Measurements from ENCODE around the gene EFNA2. TPM values are rescaled to one million over a fixed set of nuclear protein-coding genes. Genes with fewer than 3 reads are reported as not detected.

Gene EFNA2
- total RNA-seq, 1 donor from 2014 or later: 1.0 TPM

DNA sequence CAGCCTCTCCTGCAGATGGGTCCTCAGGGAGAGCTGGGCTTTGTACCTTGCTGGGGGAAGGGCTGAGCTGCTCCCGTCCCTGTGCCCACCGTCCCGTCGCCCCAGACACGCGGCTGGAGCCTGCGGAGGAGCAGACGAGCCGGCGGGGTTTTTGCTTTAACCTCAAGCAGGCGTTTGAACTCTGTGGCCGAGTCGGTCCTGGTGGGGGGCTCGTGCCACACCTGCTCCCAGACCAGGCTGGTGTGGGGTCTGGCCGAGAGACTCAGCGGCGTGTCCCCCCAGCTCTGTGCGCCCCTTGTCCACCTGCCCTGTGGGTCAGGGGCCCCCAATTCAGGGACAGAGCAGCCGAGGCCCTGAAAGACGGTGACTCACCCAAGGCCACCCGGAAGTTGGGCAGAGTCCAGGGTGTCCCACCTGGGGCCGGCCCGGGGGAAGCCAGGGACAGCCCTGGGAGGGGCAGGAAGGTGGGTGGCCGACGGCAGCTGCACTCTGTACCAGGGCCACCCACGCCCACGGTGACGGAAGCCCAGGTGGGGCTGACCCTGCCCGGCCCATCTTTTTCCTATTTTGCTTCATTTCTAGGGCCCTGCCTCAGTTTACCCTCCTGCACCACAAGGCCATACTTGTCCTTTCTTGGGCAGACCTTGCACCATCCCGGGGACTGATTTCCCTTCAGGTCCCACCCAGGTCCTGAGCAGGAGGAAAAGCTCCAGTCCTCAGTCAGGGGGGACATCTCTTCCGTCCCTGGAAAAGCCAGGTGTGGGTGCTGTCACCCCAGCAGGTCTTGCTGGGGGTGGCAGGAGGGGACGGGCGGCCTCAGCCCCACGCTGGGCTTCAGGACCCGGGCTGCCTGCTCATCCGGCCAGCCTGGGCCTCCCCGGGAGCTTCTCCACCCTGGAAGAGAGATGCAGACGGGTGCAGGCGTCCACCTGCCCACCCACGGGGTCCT is 5.3 kb downstream of the EFNA2 start:
- no peaks in the 10 kb centered on the region for H3K4me1 ChIP-seq (ENCODE audit: control insufficient read depth in 3 of 3, insufficient read depth in 3 of 3, low read length in 3 of 3)
- no peaks in the 10 kb centered on the region for H3K9me3 ChIP-seq (ENCODE audit: control insufficient read depth in 3 of 3, low read length in 3 of 3)
- peaks cover 77 to 93% (median 91%) of the 10 kb centered on the region in 3 donors for H3K27me3 ChIP-seq (ENCODE audit: control insufficient read depth in 3 of 3, insufficient read depth in 3 of 3, low read length in 3 of 3)
- H3K9ac ChIP-seq (ENCODE audit: low read depth in 1 of 3, low read length in 3 of 3): no peak overlapping the region
- no peak overlapping the region for H3K27ac ChIP-seq (ENCODE audit: low read depth, low read length)
- H3K36me3 ChIP-seq (ENCODE audit: control insufficient read depth in 3 of 3, insufficient read depth in 3 of 3, low read length in 3 of 3): no peaks in the 10 kb centered on the region
- H3K4me3 ChIP-seq (ENCODE audit: low read length in 3 of 3): no peak overlapping the region

DNA sequence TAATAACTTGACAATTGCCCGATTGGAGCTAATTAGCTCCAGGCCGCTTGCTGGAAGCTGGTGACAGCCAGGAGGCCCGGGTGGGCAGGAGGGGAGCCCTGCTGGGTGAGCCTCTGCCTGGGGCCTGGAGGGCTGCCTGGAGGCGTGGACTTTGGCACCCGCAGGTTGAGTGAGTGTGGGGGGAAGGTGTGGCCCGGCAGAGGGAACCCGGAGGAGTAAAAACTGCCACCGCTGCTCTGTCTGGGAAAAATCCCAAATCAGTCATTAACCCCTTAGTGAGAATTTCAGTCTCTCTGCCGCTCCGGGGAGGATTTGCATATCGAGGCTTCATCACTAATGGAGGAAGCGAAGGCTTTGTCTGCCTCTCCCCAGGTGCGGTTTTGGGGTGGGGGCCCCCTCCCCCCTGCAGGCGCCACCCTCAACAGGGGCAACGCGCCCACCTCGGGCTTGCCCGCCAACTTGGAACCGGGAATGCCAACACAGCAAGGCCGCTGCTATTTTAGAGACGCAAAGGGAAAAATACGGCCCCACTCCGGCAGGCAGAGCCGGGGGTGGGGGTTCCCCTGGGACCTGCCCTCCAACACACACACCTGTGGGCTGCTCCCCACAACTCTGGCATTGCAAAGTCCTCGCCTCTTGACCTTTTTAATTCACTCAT is 6.2 kb downstream of the EFNA2 start:
- no peak overlapping the region for H3K27ac ChIP-seq (ENCODE audit: low read depth, low read length)
- H3K9me3 ChIP-seq (ENCODE audit: control insufficient read depth in 3 of 3, low read length in 3 of 3): no peaks in the 10 kb centered on the region
- no peak overlapping the region for H3K9ac ChIP-seq (ENCODE audit: low read depth in 1 of 3, low read length in 3 of 3)
- H3K4me1 ChIP-seq (ENCODE audit: control insufficient read depth in 3 of 3, insufficient read depth in 3 of 3, low read length in 3 of 3): no peaks in the 10 kb centered on the region
- no peak overlapping the region for H3K4me3 ChIP-seq (ENCODE audit: low read length in 3 of 3)
- no peaks in the 10 kb centered on the region for H3K36me3 ChIP-seq (ENCODE audit: control insufficient read depth in 3 of 3, insufficient read depth in 3 of 3, low read length in 3 of 3)
- peaks cover 76 to 93% (median 91%) of the 10 kb centered on the region in 3 donors for H3K27me3 ChIP-seq (ENCODE audit: control insufficient read depth in 3 of 3, insufficient read depth in 3 of 3, low read length in 3 of 3)

DNA sequence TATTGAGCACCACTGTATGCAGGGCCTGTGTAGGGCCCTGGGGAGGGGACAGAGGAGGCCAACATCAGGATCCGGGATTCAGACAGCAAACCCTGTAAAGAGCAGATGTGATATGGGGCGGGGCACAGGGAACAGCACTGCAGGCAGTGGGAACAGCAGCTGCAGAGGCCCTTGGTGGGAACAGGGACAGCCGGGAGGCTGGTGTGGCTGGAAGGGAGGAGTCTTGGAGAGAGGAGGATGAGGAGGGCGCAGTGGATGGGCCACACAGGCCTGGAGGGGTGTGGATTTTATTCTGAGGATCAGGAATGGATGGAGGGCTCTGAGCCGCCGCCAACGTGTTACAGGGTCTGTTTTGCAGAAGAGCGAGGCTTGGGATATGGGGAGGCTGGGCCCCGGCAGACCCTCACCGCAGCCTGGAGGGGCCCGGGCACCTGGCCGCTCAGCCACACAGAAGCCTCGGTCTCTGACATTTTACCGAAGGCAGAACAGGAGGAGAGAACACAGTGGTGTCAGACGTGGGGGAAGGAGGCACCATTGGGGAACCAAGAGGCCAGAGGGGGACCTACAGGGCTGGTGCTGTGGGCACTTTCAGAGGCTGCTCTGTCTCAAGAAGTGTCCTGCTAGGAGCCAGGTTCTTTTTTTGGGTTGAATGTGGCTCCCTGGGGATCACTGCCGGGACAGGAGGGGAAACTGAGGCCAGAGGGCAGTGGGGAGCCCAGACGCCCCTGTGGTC is 6.9 kb downstream of the EFNA2 start:
- Histone ChIP-seq H3K4me3 (ENCODE audit: low read length in 3 of 3) (no peak overlapping the region), H3K27ac (ENCODE audit: low read depth, low read length) (no peak overlapping the region), H3K9me3 (ENCODE audit: control insufficient read depth in 3 of 3, low read length in 3 of 3) (no peaks in the 10 kb centered on the region), H3K9ac (ENCODE audit: low read depth in 1 of 3, low read length in 3 of 3) (no peak overlapping the region), H3K36me3 (ENCODE audit: control insufficient read depth in 3 of 3, insufficient read depth in 3 of 3, low read length in 3 of 3) (no peaks in the 10 kb centered on the region), H3K27me3 (ENCODE audit: control insufficient read depth in 3 of 3, insufficient read depth in 3 of 3, low read length in 3 of 3) (peaks cover 73 to 89% (median 84%) of the 10 kb centered on the region in 3 donors), H3K4me1 (ENCODE audit: control insufficient read depth in 3 of 3, insufficient read depth in 3 of 3, low read length in 3 of 3) (no peaks in the 10 kb centered on the region)

DNA sequence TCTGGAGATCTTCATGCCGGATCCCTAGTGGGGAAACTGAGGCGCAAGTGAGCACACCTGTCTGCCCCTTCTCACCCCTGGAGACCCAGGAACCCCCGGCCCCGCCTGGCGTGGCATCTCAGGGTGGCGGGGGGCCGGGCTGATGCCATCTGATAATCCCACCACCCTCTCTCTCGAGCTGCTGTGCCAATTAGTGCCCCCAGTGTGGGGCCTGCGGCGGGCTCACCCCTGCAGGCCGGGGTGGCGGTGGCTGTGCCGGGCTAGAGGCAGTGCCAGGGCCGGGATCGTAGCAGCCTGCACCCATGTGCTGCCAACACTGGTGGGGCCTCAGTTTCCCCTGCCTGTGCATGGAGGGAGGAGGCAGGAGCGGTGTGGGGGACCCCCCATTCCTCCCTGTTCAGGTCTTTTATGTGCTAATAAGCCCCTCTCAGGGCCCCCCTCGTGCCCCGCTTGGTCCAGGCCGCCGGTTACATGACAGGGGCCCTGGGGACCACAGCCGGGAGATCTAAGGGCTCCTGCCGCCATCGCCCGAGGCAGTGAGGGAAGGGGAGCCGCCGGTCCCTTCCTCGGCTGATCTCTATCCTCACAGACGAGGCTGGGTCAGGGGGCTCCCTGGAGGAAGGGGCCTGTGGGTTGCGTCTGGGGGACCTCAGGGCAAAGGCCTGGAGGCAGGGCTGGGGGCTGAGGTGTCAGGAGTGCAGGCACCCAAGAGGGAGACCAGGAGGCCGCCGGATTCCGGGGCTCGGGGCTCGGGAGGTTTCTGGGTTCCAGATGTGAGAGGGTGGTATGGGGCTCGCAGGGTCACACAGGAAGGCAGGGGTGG is 8.3 kb downstream of the EFNA2 start:
- no peak overlapping the region for H3K4me3 ChIP-seq (ENCODE audit: low read length in 3 of 3)
- no peaks in the 10 kb centered on the region for H3K4me1 ChIP-seq (ENCODE audit: control insufficient read depth in 3 of 3, insufficient read depth in 3 of 3, low read length in 3 of 3)
- H3K27me3 ChIP-seq (ENCODE audit: control insufficient read depth in 3 of 3, insufficient read depth in 3 of 3, low read length in 3 of 3): peaks cover 59 to 79% (median 75%) of the 10 kb centered on the region in 3 donors
- no peak overlapping the region for H3K9ac ChIP-seq (ENCODE audit: low read depth in 1 of 3, low read length in 3 of 3)
- H3K9me3 ChIP-seq (ENCODE audit: control insufficient read depth in 3 of 3, low read length in 3 of 3): no peaks in the 10 kb centered on the region
- no peaks in the 10 kb centered on the region for H3K36me3 ChIP-seq (ENCODE audit: control insufficient read depth in 3 of 3, insufficient read depth in 3 of 3, low read length in 3 of 3)
- no peak overlapping the region for H3K27ac ChIP-seq (ENCODE audit: low read depth, low read length)

DNA sequence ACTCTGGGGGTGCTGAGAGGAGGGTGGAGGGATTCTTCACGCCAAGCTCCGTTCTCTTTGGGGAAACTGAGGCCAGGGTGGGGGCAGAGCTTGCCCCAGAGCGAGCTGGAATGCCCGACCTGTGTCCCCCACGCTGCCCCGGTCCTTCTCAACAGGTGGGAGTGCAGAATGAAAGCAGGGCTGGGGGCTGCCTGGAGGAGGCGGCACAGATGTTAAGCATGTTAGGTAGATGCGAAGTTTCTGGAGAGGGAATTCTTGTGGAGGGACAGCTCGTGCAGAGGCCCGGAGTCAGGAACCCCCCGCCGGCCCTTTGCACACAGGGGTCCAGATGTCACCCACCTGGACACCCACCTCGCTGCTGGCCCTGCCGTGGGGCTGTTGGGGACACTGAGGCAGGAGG is 9.0 kb downstream of the EFNA2 start:
- Histone ChIP-seq H3K9me3 (ENCODE audit: control insufficient read depth in 3 of 3, low read length in 3 of 3) (no peaks in the 10 kb centered on the region), H3K27ac (ENCODE audit: low read depth, low read length) (no peak overlapping the region), H3K27me3 (ENCODE audit: control insufficient read depth in 3 of 3, insufficient read depth in 3 of 3, low read length in 3 of 3) (peaks cover 52 to 74% (median 69%) of the 10 kb centered on the region in 3 donors), H3K4me3 (ENCODE audit: low read length in 3 of 3) (no peak overlapping the region), H3K36me3 (ENCODE audit: control insufficient read depth in 3 of 3, insufficient read depth in 3 of 3, low read length in 3 of 3) (no peaks in the 10 kb centered on the region), H3K9ac (ENCODE audit: low read depth in 1 of 3, low read length in 3 of 3) (no peak overlapping the region), H3K4me1 (ENCODE audit: control insufficient read depth in 3 of 3, insufficient read depth in 3 of 3, low read length in 3 of 3) (no peaks in the 10 kb centered on the region)

DNA sequence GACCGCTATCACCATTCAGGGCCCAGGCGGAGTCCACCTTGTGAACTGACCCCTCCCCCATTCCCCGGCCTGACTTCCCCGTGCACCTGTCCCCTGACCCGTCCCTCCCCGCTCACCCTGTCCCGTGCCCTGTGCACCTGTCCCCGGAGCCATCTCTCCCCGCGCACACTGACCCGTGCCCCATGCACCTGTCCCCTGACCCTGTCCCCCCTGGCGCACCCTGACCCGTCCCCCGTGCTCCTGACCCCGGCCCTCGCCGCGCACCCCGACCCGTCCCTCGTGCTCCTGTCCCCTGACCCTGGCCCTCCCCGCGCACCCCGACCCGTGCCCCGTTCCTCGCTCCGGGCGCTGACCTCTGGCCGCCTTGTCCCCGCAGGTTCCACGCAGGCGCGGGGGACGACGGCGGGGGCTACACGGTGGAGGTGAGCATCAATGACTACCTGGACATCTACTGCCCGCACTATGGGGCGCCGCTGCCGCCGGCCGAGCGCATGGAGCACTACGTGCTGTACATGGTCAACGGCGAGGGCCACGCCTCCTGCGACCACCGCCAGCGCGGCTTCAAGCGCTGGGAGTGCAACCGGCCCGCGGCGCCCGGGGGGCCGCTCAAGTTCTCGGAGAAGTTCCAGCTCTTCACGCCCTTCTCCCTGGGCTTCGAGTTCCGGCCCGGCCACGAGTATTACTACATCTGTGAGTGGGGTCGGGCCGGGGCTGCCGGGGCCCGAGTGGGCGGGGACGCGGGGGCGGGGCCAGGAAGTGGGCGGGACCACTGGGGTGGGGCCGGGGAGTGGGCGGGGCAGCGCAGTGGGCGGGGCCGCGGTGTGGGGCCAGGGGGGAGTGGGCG is 9.7 kb downstream of the EFNA2 start:
- no peaks in the 10 kb centered on the region for H3K36me3 ChIP-seq (ENCODE audit: control insufficient read depth in 3 of 3, insufficient read depth in 3 of 3, low read length in 3 of 3)
- H3K27me3 ChIP-seq (ENCODE audit: control insufficient read depth in 3 of 3, insufficient read depth in 3 of 3, low read length in 3 of 3): peaks cover 47 to 67% (median 67%) of the 10 kb centered on the region in 3 donors
- H3K9ac ChIP-seq (ENCODE audit: low read depth in 1 of 3, low read length in 3 of 3): no peak overlapping the region
- no peaks in the 10 kb centered on the region for H3K9me3 ChIP-seq (ENCODE audit: control insufficient read depth in 3 of 3, low read length in 3 of 3)
- H3K4me3 ChIP-seq (ENCODE audit: low read length in 3 of 3): no peak overlapping the region
- no peaks in the 10 kb centered on the region for H3K4me1 ChIP-seq (ENCODE audit: control insufficient read depth in 3 of 3, insufficient read depth in 3 of 3, low read length in 3 of 3)
- H3K27ac ChIP-seq (ENCODE audit: low read depth, low read length): no peak overlapping the region

DNA sequence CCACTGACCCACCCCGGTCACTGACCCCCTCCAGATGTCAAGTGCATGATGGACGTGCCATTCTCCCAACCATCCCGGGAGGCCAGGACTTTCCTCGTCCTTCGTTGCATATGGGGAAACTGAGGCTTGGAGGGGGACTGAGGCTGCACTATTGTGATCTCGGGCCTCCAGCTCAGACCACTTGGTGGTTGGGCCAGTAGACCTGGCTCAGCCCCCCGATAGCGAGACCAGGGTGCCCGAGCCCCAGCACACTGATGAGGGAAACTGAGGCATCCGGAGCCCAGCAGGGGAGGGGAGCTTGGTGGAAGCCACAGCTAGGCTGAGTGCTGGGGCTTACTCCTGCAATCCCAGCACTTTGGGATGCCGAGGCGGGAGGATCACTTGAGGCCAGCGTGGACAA is 10.4 kb downstream of the EFNA2 start:
- Histone ChIP-seq H3K9ac (ENCODE audit: low read depth in 1 of 3, low read length in 3 of 3) (no peak overlapping the region), H3K4me1 (ENCODE audit: control insufficient read depth in 3 of 3, insufficient read depth in 3 of 3, low read length in 3 of 3) (no peaks in the 10 kb centered on the region), H3K9me3 (ENCODE audit: control insufficient read depth in 3 of 3, low read length in 3 of 3) (no peaks in the 10 kb centered on the region), H3K36me3 (ENCODE audit: control insufficient read depth in 3 of 3, insufficient read depth in 3 of 3, low read length in 3 of 3) (no peaks in the 10 kb centered on the region), H3K4me3 (ENCODE audit: low read length in 3 of 3) (no peak overlapping the region), H3K27ac (ENCODE audit: low read depth, low read length) (no peak overlapping the region), H3K27me3 (ENCODE audit: control insufficient read depth in 3 of 3, insufficient read depth in 3 of 3, low read length in 3 of 3) (peaks cover 40 to 60% (median 60%) of the 10 kb centered on the region in 3 donors)

DNA sequence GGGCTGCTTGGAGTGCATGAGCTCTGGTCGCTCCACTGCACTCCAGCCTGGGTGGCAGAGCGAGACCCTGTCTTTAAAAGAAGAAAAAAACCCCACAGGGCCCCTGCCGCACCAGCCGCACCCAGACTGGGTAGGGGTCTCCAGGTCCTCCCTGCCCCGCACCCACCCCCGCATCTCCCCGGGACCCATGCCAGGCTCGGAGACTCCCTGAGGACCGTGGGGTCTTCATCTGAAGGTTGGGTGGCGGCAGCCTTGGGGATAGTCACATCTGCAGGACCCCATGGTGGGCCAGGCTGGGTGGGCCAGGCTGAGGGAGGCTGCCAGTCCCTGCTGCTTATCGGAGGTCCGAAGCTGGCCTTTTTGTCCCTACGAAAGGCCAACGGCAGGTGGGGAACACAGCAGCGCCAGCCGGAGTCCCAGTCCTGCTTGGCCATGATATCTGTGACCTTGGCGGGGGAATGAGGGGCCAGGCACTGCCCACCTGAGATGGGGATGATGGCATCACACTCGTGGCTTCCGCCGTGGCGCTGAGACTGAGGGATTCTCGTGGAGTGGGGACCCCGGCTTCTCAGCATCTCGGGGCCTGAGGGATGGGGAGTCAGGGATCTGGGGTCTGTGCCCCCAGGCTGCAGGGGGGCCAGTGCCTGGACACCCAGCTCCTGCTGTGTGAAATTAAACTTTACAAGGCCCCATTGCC is 11.1 kb downstream of the EFNA2 start:
- peaks cover 35 to 54% (median 54%) of the 10 kb centered on the region in 3 donors for H3K27me3 ChIP-seq (ENCODE audit: control insufficient read depth in 3 of 3, insufficient read depth in 3 of 3, low read length in 3 of 3)
- no peaks in the 10 kb centered on the region for H3K36me3 ChIP-seq (ENCODE audit: control insufficient read depth in 3 of 3, insufficient read depth in 3 of 3, low read length in 3 of 3)
- H3K4me3 ChIP-seq (ENCODE audit: low read length in 3 of 3): no peak overlapping the region
- H3K9ac ChIP-seq (ENCODE audit: low read depth in 1 of 3, low read length in 3 of 3): no peak overlapping the region
- no peaks in the 10 kb centered on the region for H3K4me1 ChIP-seq (ENCODE audit: control insufficient read depth in 3 of 3, insufficient read depth in 3 of 3, low read length in 3 of 3)
- H3K27ac ChIP-seq (ENCODE audit: low read depth, low read length): no peak overlapping the region
- no peaks in the 10 kb centered on the region for H3K9me3 ChIP-seq (ENCODE audit: control insufficient read depth in 3 of 3, low read length in 3 of 3)
